ENCODE results near the gene UBXN10. TPM values are rescaled to one million over a fixed set of nuclear protein-coding genes. Genes with fewer than 3 reads are reported as not detected.

Gene UBXN10
- total and polyA plus RNA-seq, 2 donors (not counting 3 experiments of a cell fraction or from before 2014, with no cell fraction given) = not detected

- POLR2A ChIA-PET = no interaction called here
- H3K27me3 ChIP-seq (ENCODE audit: control insufficient read depth in 2 of 2, insufficient read depth in 2 of 2, low read length in 2 of 2) = peaks cover 0 to 5% of the 10 kb centered on the region in 2 experiments
- no peaks in the 10 kb centered on the region for H3K9me1 ChIP-seq (replicated peaks; ENCODE audit: control insufficient read depth, extremely low read depth, insufficient read depth, low read length)
- dilution Hi-C loops (cut with MboI; ENCODE audit: extremely low pct_ligation_motif_present, low sequenced_read_pairs) = no loop called here
- H4K20me1 ChIP-seq (replicated peaks; ENCODE audit: control insufficient read depth, extremely low read depth, insufficient read depth, low read length) = no peaks in the 10 kb centered on the region
- FAIRE-seq = no peak
- CTCF ChIA-PET = no interaction called here
- no peak overlapping the region for H3K9ac ChIP-seq (replicated peaks; ENCODE audit: extremely low read depth, insufficient read depth, low read length)
- BruUV-seq (replicated peaks) = no TSS peak
- no peaks in the 10 kb centered on the region for H3K36me3 ChIP-seq (ENCODE audit: control insufficient read depth in 2 of 2, extremely low read depth in 1 of 2, insufficient read depth in 2 of 2, low read length in 2 of 2)
- H3K9me3 ChIP-seq (replicated peaks; ENCODE audit: control insufficient read depth, insufficient read depth, low read length) = no peaks in the 10 kb centered on the region
- H3K27ac ChIP-seq (ENCODE audit: insufficient read depth, low read depth, low read length) = no peak overlapping the region
- no peak for DNase-seq (ENCODE audit: low read depth, low spot score)
- no peak for TF ChIP-seq EZH2 (IDR thresholded peaks at IDR 0.05; ENCODE audit: borderline replicate concordance, low read depth, low read length, severe bottlenecking)
- TF ChIP-seq POLR2A (IDR thresholded peaks at IDR 0.05; ENCODE audit: low read depth, low read length) = no peak
- TF ChIP-seq MAX (IDR thresholded peaks at IDR 0.05; ENCODE audit: insufficient read depth, insufficient read length) = no peak
- no peak for TF ChIP-seq POLR2AphosphoS5 (IDR thresholded peaks at IDR 0.05; ENCODE audit: insufficient read depth, low read depth, low read length)
- no peak for TF ChIP-seq JUN (IDR thresholded peaks at IDR 0.05; ENCODE audit: borderline replicate concordance, insufficient read depth, insufficient read length, low read depth)
- TF ChIP-seq FOS (IDR thresholded peaks at IDR 0.05; ENCODE audit: borderline replicate concordance, insufficient read depth, low read length) = no peak
- TF ChIP-seq CTCF (IDR thresholded peaks at IDR 0.05; ENCODE audit: extremely low read depth in 1 of 2, insufficient read depth in 1 of 2, low read depth in 1 of 2, low read length in 2 of 2) = no peak
- no peak for TF ChIP-seq GATA2 (IDR thresholded peaks at IDR 0.05; ENCODE audit: insufficient read depth, insufficient read length, low read depth, low read length)
- TF ChIP-seq MYC (IDR thresholded peaks at IDR 0.05; ENCODE audit: low read depth, low read length) = no peak
- no peak overlapping the region for H3K4me3 ChIP-seq (replicated peaks in 1 of 3; ENCODE audit: insufficient read depth in 1 of 3, low read depth in 1 of 3, low read length in 3 of 3)
- H3K4me2 ChIP-seq (ENCODE audit: insufficient read depth, low read length) = no peak overlapping the region
- no peaks in the 10 kb centered on the region for H3K79me2 ChIP-seq (ENCODE audit: control insufficient read depth, insufficient read depth, low read length)
- no peaks in the 10 kb centered on the region for H3K4me1 ChIP-seq (ENCODE audit: control insufficient read depth, extremely low read depth, insufficient read depth, low read length)
- intact Hi-C loops (cut with micrococcal nuclease) = no loop called here
- no peak overlapping the region for H2AFZ ChIP-seq (ENCODE audit: low read depth, low read length)
Measured at GRCh38 chr1:20227704-20228103, 41.8 kb downstream of the UBXN10 start.

Measured in endothelial cell of umbilical vein (primary cell).